GM21529 (cell line): ENCODE results near the gene AMFR.

Source experiments
- ATAC-seq: cut with Tn5 transposase; IDR thresholded peaks from one replicate; pipeline ENCODE4 v1.9.1; 2021; ENCODE audit not compliant: unreplicated experiment

AMFR gene

DNA sequence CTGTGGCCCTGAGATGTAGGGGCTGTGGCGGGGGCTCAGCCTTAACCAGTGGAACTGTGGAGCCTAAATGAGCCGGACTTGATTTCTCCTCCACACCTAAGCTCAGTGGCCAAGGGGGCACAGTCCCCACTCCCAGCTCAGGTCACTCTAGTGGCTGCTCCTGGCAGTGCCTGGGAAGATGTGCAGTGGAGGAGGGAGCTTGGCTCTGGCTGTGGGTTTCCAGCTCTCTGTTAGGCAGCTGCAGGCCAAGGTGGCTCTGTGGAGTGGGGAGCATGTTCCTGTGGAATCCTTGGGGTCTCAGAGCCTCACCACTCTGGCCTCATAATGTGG is 76.3 kb downstream of the AMFR start:
- no peak for ATAC-seq

DNA sequence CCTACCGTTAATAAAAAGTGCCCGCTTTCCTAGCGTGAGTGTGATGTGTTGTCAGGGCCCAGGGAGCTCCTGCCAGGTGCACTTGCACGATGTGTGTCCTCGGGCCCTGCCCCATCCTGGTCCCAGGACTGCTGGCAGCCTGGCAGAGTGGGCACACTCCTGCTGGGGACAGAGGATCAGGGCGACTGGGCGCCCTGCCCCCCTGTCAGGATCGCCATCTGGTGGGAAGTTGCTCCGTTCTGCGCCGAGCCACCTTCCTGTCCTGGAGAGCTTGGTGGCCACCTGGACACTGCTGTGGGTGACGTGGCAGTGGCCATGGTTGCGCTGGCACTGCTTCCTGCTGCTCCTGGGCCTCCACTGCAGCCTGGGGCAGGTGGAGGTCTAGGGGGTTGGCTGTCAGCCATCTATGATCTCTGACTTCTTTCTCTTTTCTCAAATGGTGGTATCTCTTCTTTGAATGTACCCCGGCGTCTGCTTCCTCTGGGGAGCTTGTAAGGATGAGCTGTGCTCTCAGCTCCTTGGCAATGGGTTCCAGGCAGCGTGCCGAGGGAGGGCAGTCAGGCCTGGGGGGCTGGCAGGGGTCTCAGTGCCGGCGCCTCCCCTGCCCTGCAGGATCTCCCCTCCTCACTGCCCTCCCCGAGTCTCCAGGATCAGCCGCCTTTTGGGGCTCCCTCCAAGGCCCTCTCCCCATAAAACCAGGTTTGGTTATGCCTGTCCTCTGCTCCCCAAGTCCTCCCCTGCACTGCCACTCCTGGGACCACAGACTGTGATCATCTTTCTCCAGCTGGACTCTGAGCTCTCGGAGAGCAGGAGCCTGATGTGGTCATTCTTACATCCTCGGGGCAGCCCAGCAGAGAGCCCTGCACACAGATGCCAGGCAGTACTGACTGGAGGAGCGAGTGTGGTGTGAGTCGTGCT is 76.9 kb downstream of the AMFR start:
- ATAC-seq: no peak

DNA sequence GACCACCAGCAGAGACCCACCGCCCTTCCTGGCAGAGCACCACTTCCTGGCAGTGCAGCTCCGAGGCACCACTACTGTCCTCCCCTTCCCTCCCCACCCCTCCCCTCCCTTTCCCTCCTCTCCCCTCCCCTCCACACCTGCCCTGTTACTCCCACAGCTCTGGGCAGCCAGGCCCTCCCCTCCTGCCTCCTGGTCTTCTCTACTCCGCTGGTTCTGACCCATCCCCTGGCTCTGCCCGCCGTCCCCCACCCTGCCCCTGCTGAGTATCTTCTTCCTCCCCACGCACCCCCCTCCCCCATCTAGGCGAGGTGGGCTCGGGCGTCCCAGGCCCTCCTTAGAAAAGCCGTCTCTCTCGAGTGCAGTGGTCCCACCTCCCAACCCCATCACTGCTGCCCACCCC is 77.7 kb downstream of the AMFR start:
- ATAC-seq: no peak

DNA sequence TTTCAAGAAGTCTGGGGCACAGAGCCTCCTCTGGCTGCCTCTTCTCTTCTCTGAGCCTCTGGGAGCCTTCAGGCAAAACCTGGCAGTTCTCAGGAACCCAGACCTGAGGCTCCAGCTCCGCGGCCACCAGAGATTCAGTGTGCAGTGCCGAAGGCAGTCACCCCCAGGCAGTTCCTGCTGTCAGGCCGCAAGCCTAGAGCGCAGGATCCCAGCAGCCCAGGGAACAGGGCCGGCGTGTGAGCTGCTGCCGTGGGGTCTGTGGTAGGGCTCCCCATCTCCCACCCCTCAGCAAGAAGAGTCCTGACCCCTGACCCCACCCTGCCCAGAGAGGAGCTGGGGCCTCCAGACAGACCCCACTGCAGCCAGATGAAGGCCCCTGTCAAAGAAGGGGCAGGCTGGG is 78.2 kb downstream of the AMFR start:
- ATAC-seq: no peak

DNA sequence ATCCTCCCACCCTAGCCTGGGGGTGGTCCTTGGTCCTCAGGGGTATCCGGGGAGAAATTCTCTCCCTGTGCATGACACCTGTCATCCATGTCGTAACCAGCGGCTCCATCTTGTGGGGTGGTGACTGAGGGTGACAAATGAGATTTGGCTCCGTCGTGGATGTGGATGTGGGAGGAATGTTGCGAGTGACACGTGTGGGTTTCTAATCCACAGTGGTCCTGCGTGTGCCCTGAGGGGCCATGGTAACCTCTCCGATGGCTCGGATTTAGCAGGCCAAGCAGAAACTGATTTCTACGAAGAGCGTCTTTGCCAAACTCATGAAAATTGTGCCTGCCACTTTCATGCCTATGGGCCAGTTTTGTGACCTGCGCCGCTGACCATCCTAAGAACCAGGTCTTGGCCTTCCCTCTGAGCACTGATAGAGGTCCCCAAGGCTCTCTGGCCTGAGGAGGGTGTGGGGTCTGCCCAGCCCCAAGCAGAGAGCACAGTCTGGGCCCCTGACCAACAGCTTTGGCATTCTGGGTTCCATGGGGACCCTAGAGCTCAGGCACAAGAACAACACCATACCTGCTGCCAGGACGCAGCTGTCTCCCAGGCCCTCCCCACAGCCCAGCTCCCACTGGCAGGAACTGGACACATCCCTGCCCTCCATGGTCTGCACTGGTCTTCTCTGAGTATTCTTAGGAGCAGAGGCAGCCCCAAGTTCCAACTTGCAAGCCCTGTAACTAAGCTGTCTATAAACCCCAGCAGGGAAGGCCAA is 79.0 kb downstream of the AMFR start:
- ATAC-seq: no peak

DNA sequence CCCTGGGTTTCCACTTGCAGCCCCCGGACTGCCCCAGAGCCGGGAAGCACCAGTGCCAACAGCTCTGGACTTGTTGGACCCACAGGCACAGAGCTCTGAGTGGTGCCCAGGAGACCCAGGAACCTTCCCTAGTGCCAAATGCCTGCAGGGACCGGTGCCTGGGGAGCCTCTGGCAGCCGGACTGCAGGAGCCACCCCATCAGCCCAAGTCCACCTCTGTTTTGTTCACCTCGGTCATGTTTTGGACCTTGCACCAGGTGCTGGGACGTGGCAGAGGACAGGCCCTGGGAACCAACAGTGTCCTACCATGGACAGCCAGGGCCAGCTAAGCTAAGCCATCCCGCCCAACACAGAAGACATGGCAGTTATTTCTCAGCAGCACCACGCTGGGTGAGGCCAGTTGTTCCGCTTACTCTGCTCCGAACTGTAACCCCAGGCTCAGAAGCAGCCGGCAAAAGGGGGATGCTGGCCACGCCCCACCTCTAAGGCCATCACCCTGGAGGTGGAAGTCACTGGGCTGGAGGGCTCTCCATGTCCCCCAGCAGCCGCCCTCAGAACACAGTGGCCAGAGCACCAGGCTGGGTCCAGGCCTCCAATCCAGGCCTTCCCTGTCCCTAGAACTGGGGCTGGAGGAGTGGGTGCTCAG is 79.8 kb downstream of the AMFR start:
- no peak for ATAC-seq

DNA sequence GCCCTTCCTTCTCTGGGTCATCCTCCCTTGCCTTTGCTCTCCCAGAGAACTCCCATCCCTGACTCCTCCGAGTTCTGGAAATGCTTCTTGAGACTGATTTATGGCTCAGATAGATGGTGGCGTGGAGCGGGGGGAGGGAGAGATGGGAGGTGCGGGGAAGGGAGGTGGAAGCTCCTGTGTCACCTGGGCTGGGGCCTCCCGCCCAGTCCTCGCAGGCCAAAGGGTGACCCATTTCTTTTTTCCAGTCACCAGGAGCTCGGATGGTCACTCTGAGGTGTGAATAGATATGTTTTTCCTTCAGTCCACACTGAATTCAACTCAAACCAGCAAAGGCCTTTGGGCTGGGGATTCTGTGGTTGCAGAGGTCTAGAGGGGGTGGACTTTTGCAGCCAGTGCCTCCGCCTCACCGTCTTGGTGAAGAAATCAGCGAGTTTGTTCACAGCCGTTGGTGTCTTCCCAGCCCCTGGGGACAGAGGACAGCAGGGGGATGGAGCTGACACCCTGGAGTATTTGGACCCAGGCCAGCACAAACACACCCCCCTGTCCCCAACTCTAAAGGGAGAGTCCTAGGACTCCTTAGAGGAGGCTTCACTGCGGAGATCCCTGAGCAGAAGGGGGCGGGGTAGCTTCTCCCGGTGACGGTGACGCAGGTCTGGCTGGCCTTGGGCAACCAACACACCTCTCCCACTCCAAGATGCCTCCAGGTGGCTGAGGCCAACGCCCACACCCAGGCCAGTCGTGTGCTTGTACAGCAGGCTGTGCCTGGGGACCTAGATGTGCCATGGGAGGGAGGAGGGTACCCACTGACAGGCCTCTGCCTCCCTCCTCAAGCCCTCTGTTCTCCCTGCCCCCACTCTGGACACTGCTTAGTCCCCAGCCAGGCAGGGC is 80.6 kb downstream of the AMFR start:
- no peak for ATAC-seq

DNA sequence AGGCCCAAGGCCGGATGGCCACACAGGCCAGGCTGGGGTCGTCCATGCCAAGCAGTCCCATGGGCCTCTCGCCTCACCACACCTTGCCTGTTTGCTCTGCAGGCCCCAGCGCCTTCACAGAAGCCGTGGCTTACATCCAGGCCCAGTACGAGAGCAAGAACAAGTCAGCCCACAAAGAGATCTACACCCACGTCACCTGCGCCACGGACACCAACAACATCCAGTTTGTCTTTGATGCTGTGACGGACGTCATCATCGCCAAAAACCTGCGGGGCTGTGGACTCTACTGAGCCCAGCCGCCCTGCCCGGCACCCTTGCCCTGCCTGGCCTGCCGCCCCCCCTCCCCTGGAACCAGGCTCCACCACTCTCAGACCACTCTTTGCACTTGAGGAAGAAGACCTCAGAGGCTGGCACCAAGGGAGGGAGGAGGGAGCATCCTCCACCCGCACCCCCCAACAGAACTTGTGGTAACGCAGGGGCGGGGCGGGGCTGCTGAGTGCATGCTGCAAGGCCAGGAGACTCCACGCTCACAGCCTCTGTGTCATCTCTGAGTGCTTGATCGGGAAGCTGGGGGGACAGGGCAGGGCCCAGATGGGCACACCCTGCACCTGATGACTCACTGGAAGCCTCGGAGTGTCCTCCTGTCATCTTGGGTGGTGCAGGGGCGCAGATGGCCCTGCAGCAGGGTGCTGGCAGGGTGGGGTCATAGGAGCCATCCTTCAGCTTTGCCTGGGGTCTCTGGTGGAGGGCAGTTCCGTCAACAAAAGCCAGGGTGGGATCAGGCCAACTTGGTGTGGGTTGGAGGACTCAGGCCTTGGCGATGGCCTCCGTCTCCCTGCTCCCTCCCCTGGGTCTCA is 81.5 kb downstream of the AMFR start:
- ATAC-seq: no peak

DNA sequence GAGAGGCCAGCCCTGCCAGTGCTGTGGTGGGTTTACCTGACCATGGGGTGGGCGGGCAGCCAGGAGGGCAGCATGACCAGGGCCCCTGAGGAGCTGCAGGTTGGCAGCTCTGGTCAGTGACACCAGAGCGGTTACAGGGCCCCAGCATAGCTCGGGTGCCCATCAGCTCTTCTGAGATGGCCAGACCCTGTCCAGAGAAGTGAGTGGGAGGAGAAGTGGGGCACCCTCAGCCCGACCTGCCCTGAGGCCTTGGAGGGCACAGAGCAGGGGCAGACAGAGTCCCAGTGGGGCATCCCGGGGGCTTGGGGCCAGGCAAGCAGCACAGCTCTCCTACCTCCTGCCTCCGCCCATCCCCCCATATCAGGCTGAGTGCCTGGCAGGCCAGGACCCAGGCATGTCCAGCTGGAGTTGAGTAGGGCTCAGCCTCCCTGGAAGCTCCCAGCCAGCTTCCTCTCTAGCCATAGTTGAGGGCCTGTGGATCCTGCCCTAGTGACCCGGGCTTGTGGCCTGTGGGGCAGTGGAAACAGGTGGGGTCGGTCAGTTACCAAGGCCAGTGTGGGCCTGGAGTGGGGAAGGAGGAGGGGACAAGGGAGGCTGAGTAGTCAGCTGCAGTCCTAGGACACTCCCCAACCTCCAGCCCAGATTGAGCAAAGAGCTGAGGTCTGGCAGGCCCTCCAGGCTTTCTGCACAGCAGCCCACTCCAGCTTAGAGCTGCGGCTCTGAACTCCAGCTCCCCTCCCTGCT is 83.5 kb downstream of the AMFR start:
- no peak for ATAC-seq

DNA sequence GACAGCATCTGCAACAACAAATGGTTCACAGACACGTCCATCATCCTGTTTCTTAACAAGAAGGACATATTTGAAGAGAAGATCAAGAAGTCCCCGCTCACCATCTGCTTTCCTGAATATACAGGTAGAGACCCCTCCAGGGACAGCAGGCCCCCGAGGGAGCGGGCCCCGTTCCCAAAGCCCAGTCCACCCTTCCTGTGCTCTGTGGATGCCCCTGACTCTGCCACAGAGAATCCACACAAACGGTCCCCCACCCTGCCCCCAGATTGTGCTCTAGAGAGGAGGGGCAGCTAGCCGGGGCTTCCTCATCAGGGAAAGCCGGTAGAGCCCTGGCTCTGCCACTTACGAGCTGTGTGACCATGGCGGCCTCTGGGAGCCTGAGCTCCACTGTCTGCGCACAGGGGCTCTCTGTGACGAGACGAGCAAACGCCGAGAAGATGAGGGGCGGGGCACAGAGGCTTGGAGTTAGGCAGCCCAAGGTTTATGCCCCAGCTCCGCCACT is 84.4 kb downstream of the AMFR start:
- ATAC-seq: no peak

DNA sequence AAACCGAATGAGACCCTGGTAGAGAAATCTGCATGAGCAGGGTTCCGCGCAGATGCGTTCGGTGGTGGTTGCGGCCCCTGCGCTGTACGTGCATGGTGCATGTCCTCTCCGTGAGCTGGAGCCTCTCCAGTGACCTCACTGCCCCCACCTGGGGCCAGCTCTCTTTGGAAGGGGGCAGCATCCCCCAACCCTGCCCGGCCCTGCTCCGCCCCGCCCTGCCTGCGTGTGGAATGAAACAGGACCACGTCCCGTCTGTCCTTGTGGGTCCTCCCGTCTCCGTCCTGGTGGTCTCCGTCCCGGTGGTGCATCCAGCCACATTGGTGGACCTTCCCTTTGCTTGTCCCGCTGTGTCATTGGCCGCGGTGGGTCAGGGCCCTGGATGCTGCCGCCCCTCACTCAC is 84.9 kb downstream of the AMFR start:
- no peak for ATAC-seq

DNA sequence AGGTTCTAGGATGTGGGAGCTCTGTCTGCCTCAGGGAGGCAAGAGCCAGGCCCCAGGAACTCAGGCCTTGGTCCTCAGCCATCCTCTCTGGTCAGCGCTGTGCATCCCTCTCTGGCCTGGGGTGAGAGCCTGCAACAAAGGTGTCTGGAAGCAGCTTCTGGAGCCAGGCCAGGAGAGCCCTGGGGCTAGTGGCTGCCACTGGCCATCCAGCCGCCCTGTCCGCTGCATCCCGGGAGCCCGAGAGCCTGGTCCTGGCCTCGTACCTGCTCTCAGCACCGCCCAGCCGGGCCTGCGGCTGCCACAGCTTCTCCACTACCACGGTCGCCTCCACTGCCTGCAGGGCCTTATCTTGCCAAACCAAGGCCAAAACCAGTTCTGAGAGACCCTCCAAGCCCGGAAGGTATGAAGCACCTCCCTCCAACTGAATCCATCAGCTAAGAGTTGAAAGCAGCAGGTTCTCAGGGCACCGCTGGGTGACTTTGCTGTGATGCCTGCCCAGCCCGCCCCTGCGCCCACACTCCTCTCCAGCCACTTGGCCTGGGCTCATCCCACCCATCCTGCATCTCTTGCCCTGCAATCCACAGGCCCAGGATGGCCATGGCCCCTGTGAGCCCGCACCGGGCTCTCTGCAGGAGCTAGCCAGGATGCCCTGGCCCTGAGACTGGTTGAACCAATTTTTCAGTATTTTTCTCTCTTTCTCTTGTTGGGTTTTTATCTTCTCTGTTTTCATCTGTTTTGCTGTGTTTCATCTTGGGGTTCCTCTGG is 85.7 kb downstream of the AMFR start:
- ATAC-seq: no peak

DNA sequence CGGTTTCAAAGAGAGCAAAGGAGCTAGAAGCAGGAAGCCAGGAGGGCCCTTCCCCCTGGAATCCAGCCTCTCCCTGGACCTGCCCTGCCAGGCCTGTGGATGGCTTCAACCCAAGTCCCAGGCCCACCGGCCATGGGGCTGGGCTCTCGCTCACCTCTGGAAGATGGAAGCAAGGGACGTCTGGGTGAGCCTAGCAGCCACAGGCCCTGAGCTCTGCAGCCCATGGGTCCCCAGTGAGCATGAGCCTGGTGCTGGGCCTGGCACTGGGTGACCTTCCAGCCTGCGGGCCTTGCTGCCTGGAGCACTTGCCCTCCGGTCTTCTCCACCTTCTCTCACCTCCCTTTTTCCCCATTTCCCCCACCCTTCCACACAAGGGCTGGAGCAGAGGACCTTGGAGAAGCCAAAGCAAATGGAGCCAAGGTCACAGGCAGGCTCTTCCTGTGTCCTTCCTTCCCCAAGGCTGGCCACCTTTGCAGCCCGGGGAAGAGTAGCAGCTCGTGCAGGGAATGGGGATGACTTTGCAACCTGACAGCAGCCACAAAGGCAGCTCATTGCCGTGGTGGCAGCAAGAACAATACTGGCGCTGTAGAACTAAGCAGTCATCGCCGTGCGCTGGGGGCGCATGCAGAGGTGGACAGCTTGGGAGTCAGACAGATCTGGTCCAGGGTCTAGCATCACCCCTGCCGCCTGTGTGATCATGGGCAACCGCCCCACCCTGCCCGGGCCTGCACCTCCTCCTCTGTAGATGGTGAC is 86.6 kb downstream of the AMFR start:
- ATAC-seq: no peak

DNA sequence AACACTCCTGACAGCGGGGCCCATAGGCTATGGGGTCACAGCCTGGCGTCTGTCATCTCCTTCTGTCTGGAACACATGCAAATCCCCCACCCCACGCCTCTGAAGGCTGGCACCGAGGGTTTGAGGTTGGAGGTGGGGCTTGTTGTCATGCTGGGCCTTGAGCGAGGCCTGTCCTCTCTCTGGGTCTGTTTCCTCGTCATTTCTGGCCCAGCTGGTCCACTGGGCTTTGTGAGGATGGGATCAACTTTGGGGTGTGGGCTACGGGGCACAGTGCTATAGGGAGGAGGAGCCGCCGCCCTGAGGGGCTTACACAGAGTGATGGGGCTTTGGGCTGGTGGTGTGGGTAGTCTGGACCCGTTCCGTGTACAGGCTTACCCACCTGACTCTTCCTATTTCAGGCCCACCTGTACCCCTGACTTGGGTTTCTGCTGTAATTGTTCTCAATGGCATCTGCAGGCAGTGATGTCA is 87.5 kb downstream of the AMFR start:
- no peak for ATAC-seq

DNA sequence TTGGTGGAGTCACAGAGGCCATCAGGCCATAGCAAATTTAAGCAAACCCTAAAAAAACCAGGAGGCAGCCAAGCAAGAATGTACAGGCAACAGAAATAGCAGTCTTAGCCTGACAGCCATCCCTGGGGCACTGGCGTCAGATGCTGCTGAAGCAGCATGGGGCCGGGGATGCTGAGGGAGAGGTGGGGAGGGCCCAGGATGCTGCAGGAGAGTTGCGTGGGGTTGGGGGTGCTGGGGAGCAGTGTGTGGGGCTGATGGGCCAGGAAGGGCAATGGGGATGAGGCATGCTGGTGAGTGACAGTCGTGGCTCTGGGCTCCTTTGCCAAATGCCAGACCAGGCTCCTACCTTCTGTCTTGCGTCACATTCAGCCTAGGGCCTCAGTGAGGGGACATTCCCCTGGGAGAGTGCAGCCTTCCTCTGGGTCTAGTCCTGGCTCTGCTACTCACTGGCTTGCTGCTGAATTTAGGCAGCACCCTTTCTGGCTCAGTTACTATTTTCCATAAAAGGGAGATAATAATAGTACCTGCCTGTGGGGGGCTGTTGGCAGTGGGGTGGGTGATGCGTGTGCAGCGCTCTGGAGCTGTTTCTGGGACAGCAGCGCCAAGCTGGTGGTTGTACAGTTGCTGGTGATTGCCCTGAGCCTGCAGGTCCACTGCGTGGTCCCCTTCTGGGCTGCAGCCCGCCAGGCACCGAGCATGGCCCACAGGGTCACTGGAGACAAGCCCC is 88.1 kb downstream of the AMFR start:
- no peak for ATAC-seq

DNA sequence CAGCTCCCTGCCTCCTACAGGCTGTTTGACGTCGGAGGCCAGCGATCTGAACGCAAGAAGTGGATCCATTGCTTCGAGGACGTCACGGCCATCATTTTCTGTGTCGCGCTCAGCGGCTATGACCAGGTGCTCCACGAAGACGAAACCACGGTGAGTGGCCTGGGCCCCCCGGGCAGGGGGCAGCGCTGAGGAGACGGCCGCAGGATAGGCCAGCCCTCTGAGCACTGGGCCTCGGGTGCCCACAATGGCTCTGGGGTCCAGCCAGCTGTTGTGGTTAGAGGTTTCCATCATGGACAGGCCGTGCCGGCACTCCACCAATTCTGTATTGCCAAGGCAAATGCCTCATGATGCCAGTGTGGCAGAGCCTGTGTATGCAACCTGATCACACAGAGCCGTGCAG is 88.6 kb downstream of the AMFR start:
- ATAC-seq: no peak
